HL-60/S4 (cell line): ENCODE measurements around the gene COA1.
"Not testable (repeated sequence)": the region's sequence is repeated elsewhere in the genome, so short reads cannot be mapped to it uniquely, and the experiment has no call there.

ENCODE experiments used
- in situ Hi-C: fragments of 300-500 bp; cut with MboI; formaldehyde crosslinking; loops from 2 replicates; pipeline ENCODE4 v1.14.3; 2022; ENCODE audit warnings: low sequenced_read_pairs

Gene COA1

GRCh38 chr7:43636093-43636492 lies 93.2 kb downstream of the COA1 start:
- in situ Hi-C loops: no loop called here

- in situ Hi-C loops: no loop called here
Measured at GRCh38 chr7:43634384-43634783, 94.9 kb downstream of the COA1 start.

GRCh38 chr7:43632746-43633145 lies 96.6 kb downstream of the COA1 start:
- in situ Hi-C loops: no loop called here

- in situ Hi-C loops: no loop called here
Measured at GRCh38 chr7:43631559-43631958, 97.8 kb downstream of the COA1 start.

- in situ Hi-C loops: no loop called here
Measured at GRCh38 chr7:43630482-43630881, 98.8 kb downstream of the COA1 start.

- in situ Hi-C loops: no loop called here
Measured at GRCh38 chr7:43629857-43630256, 99.5 kb downstream of the COA1 start.

- in situ Hi-C loops: no loop called here
Measured at GRCh38 chr7:43628431-43628830, 100.9 kb downstream of the COA1 start.

- in situ Hi-C loops: not testable (repeated sequence)
Measured at GRCh38 chr7:43627798-43628197, 101.5 kb downstream of the COA1 start.

- in situ Hi-C loops: no loop called here
Measured at GRCh38 chr7:43626695-43627094, 102.6 kb downstream of the COA1 start.

- in situ Hi-C loops: no loop called here
Measured at GRCh38 chr7:43625980-43626379, 103.3 kb downstream of the COA1 start.

- in situ Hi-C loops: no loop called here
Measured at GRCh38 chr7:43625453-43625852, 103.9 kb downstream of the COA1 start.

- in situ Hi-C loops: no loop called here
Measured at GRCh38 chr7:43624156-43624555, 105.2 kb downstream of the COA1 start.

GRCh38 chr7:43621729-43622448 lies 107.4 kb downstream of the COA1 start:
- in situ Hi-C loops: no loop called here

- in situ Hi-C loops: no loop called here
Measured at GRCh38 chr7:43619213-43620012, 109.9 kb downstream of the COA1 start.

GRCh38 chr7:43618073-43618472 lies 111.2 kb downstream of the COA1 start:
- in situ Hi-C loops: no loop called here

GRCh38 chr7:43616977-43617376 lies 112.3 kb downstream of the COA1 start:
- in situ Hi-C loops: no loop called here

- in situ Hi-C loops: no loop called here
Measured at GRCh38 chr7:43615558-43616145, 113.7 kb downstream of the COA1 start.

- in situ Hi-C loops: no loop called here
Measured at GRCh38 chr7:43612599-43613589, 116.4 kb downstream of the COA1 start.

- in situ Hi-C loops: no loop called here
Measured at GRCh38 chr7:43612128-43612527, 117.2 kb downstream of the COA1 start.

- in situ Hi-C loops: no loop called here
Measured at GRCh38 chr7:43609097-43609496, 120.2 kb downstream of the COA1 start.

GRCh38 chr7:43604251-43604650 lies 125.1 kb downstream of the COA1 start:
- in situ Hi-C loops: no loop called here
